ENCODE measurements around the gene ZNF580.

The ZNF580 gene

DNA sequence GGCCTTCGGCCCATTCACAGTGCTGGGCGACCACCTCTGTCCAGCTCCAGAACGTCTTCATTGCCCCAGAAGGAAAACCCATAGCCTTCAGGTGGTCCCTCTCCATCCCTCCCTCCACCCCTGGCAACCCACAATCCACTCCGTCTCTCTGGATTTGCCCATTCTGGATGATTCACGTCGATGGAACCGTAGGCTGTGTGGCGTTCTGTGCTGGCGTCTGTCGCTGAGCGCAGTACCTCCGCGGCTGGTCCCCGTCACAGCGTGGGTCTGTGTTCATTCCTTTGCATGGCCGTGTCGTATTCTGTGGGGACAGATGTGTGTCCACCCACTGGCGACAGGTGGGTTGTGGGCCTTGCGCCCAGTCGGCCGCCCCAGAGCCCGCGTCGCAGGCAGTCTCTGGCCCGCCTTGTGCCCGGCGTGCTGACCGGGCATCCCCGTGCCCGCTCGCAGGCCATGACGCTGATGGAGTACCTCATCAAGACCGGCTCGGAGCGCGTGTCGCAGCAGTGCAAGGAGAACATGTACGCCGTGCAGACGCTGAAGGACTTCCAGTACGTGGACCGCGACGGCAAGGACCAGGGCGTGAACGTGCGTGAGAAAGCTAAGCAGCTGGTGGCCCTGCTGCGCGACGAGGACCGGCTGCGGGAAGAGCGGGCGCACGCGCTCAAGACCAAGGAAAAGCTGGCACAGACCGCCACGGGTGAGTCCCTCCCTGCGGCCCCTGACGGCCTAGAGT, 44.3 kb downstream of the ZNF580 start:
- TF ChIP-seq ZNF274 (IDR thresholded peaks at IDR 0.05; ENCODE audit: low read depth, low read length): no peak
- no peak overlapping the region for H3K4me3 ChIP-seq (ENCODE audit: low read length)

DNA sequence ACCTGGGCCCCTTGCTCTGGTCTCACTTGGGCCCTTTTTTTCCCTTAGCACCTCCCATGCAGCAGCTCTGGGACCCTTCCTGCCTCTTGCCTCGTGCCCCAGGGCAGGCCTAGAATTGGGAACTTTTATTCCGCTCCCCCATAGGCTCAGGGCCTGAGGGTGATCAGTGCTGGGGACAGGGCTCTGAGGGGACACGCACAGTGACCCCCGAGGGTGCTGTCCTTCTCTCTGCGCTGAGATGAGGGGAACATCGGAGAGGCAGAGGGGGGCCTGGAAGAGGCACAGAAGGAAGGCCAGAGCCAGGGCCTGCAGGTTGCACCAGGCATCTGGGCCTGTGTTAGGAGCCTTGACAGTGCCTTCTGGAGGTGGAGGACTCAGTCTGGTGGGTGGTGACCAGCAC, 45.0 kb downstream of the ZNF580 start:
- TF ChIP-seq ZNF274 (IDR thresholded peaks at IDR 0.05; ENCODE audit: low read depth, low read length): no peak

DNA sequence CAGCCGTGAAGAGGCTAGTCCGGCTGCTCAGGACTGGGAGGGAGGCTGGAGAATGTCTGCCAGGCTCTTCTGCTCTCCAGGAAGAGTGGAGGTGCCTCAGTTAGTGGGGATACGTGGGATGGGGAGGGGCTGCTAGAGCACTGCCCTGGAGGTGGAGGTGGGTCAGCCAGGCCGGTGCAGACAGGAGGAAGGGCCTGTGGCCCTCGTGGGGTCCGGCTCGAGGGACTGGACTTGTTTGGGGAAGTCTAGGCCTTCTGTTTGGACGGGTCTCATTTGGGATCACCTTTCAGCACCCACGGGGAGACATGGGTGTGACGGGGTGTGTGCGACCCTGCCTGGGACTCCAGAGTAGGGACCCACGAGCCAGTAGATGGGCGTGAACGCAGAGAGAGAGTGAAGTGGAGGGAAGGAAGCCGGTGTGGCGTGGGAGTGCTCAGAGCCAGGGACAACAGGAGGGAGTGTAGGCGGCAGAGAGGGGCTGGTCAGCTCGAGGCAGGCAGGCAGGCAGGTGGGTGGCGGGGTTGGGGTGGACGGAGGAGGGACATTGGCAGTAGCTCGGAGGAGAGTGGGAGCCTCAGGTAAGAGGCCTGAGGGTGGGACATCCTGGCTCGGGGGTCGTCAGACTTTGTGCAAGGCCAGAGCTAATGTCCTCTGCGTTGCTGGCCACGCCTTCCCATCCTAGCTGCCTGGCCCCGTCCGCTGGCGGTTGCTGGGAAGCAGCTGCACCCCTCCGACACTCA, 45.7 kb downstream of the ZNF580 start:
- H3K4me3 ChIP-seq (ENCODE audit: low read length): no peak overlapping the region
- TF ChIP-seq ZNF274 (IDR thresholded peaks at IDR 0.05; ENCODE audit: low read depth, low read length): no peak

More for the DNA sequence above, 45.0 kb downstream of the ZNF580 start:
- H3K4me3 ChIP-seq (ENCODE audit: low read length): no peak overlapping the region

DNA sequence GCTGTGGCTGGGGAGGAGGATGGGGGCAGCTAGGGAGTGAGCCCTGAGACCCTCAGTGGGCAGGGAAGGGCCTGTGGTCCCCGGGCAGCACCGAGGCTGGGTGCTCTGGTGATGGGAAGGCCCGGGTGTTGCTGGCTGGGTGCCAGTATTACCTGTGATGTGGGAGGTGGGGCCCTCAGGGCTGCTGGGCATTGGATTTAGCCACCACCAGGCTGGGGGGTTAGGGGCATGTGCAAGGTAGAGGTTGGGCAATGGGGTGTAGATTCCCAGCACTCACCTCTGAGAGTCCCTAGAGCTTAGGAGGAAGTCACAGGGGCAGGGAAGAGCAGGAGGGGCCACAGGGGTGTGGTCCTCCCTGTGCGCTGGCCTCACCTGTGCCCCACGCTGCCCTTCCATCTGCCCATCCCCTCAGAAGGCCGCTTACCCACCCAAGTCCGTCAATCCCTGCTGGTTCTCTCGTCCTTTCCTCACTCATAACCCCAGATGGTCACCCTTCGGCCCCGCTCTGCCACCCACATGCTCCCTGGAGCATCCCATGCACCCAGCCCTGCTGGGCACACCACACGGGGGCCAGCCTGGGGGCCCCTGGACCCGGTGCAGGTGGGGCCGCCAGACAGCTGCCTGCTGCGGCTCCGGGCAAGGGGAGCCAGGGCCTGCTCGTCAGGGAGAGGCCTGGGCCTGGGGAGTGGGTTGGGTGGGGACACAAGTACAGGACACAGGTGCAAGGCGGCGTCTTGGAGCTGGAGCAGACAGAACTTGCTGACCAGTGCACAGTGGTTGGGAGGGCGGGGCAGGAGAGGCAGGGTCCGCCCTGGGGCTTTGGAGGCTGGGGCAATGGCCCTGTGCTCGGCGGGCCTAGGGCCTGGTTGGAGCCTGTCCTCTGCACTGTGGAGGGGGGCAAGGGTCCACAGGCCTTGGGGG, 46.7 kb downstream of the ZNF580 start:
- TF ChIP-seq ZNF274 (IDR thresholded peaks at IDR 0.05; ENCODE audit: low read depth, low read length): no peak
- H3K4me3 ChIP-seq (ENCODE audit: low read length): no peak overlapping the region

DNA sequence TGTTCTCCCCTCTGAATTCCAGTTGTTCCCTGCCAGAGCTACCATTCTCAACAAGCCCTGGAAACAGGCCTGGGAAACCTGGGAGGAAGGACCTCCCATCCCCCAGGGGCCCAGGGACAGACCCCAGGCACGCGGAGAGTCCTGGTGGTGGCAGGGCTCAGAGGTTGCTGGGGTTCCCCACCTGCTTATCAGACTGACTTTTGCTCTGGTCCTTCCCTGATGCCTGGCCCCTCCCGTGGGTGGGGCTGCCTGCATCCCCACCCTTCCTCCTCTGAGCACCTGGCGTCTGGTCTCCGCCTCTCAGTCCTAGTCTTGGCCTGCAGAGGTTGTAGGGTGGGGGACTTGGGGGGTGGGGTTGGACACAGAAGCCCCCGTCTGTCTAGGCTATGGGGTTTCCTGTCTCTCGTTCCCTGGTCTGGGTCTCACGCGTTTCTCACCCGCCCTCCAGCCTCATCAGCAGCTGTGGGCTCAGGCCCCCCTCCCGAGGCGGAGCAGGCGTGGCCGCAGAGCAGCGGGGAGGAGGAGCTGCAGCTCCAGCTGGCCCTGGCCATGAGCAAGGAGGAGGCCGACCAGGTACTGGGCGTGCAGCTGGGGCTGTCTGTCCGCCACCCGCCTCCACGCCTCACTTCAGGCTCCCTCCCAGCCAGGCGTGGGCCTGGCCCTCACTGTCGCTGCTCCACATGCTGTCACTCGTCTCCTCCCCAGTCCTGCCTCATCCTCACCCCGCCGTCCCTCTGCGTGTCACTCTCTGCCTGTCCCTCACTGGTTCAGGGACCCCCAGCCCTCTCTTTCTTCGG, 47.8 kb downstream of the ZNF580 start:
- TF ChIP-seq ZNF274 (IDR thresholded peaks at IDR 0.05; ENCODE audit: low read depth, low read length): no peak
- no peak overlapping the region for H3K4me3 ChIP-seq (ENCODE audit: low read length)

DNA sequence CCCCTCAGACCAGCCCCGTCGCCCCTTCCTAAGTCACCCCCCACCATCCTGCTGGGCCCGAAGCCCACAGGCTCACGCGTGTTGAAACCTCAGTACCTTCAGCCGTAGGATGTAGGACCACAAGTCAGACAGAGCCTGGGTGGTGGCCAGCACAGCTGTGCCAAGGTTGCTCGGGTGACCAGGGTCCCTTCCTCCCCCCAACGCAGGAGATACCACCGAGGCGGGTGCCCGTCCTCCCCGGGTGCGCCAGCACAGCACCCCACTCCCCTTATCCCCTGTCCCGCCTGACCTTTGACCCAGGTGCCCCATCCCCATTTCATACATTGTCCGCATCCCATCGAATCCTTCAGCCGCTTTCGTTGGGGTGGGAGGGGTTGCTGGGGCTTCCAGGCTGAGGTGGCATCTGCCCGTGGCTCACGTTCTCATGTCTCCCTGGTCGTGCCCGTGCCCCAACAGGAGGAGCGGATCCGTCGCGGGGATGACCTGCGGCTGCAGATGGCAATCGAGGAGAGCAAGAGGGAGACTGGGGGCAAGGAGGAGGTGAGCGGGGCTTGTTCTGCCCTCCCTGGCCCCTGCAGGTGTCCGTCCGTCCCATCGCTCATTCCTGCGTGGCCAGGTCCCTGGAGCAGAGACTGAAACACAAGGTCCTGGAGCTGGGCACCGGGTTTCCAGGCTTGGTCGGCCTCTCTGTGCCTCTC, 48.8 kb downstream of the ZNF580 start:
- TF ChIP-seq ZNF274 (IDR thresholded peaks at IDR 0.05; ENCODE audit: low read depth, low read length): no peak
- no peak overlapping the region for H3K4me3 ChIP-seq (ENCODE audit: low read length)

DNA sequence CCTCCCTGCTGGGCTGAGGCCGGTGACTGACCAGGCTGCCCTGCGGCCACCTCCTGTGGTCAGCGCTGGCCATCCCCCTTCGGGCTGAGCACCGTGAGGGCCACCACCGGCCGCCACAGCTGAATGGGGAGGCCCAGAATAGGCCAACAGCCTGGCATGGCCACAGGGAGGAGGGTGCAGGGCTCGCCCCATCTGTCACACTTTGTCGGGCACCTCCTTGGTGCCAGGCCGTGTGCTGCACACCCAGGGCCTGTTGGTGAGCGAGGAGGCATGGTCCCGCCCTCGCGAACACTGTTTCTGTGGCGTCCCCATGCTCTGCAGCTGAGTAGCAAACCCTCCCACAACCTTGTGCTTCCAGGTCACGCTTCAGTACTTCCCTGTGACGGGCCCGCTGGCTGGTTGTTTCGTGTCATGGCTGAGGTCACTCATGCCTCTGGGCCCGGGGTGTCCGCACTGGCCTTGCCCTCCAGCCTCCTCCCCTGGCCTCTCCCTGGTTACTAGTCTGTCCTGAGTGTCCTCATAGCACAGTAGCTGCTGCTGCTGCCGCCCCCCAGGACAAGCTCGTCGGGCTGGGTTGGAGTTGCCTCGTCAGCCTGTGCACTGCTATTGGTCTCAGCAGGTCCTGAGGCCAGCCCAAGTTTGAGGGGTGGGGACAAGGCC, 49.4 kb downstream of the ZNF580 start:
- no peak overlapping the region for H3K4me3 ChIP-seq (ENCODE audit: low read length)
- no peak for TF ChIP-seq ZNF274 (IDR thresholded peaks at IDR 0.05; ENCODE audit: low read depth, low read length)

DNA sequence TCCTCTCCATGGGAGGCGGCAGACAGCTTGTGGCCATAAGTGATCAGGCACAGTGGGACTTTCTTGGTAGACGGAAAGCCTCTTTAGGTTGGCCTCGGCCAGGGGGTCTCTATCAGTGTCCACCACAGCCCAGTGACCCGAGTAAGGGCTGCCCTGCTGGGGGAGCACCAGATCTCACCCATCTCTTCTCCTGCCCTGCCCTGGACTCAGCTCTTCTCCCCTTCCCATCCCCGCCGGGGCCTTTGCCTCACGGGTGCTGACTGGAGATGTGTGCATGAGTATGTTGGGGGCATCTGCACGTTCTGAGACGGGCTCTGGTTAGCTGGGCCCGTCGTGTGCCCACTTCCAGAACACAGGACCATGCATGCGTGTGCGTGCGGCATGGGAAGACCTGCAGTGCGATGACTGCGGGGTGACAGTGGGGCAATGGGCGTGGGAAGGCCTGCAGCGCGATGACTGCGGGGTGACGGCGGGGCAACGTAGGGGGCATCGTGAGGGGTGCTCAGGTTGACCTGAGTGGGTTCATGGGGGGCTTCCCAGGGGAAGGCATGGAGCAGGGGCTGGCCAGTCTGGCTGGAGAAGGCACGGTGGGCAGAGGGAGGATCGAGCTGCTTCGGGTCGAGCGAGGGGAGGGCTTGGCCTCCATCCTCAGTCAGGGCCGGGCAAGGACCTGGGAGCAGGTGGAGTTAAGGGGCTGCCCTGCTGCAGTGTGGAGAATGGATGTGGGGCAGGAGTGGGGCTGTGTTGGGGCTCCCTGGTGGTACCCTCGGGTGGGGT, 50.2 kb downstream of the ZNF580 start:
- TF ChIP-seq ZNF274 (IDR thresholded peaks at IDR 0.05; ENCODE audit: low read depth, low read length): no peak
- H3K4me3 ChIP-seq (ENCODE audit: low read length): no peak overlapping the region

DNA sequence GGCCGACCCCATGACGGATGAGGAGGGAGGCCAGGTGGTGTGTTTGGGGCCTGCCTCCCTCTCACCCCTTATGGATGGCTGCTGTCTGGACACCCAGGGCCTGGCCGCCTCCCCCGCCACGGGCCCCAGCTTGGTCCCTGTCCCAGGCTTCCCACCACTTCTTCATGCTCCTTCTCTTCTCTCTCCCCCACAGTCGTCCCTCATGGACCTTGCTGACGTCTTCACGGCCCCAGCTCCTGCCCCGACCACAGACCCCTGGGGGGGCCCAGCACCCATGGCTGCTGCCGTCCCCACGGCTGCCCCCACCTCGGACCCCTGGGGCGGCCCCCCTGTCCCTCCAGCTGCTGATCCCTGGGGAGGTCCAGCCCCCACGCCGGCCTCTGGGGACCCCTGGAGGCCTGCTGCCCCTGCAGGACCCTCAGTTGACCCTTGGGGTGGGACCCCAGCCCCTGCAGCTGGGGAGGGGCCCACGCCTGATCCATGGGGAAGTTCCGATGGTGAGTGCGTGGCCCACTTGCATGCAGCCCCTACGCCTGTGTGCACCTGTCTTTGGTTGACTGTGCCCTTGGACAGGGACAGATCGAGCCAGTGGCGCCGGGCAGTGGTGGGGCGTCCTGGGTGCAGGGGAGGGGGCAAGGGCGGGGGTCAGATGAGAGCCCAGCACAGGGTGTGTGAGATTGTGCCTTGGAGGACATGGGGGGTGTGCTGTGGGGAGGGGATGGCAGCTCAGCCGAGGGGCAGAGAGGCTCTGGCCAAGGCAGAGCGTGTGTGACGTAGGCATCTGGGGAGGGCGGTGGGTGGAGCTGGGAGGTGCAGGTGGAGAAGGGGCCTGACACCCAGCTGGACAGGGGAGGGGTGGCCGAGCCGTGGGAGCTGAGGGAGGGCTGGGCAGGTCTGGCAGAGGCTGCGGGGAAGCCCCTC, 51.0 kb downstream of the ZNF580 start:
- no peak for TF ChIP-seq ZNF274 (IDR thresholded peaks at IDR 0.05; ENCODE audit: low read depth, low read length)
- H3K4me3 ChIP-seq (ENCODE audit: low read length): no peak overlapping the region

DNA sequence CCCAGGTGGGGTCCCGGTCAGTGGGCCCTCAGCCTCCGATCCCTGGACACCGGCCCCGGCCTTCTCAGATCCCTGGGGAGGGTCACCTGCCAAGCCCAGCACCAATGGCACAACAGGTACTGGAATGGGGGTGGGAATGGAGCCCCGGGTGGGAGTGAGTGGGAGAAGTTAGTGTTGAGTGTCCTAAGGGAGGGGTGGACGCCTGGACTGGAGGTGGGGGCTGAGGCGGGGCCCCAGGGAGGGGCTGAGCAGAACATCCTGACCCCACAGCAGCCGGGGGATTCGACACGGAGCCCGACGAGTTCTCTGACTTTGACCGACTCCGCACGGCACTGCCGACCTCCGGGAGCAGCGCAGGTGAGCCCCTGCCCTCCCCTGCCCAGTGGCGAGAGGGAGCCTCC, 51.9 kb downstream of the ZNF580 start:
- H3K4me3 ChIP-seq (ENCODE audit: low read length): no peak overlapping the region
- TF ChIP-seq ZNF274 (IDR thresholded peaks at IDR 0.05; ENCODE audit: low read depth, low read length): no peak

Data from GM08714 (cell line).